Fibroblast of lung (primary cell): ENCODE measurements around the gene APOA4.

Experiments
- CTCF ChIP-seq, 2 donors: IDR thresholded peaks in 1 of 2; conservative IDR thresholded peaks in 1 of 2; 1 replicate in 1 of 2; 2 replicates in 1 of 2; pipeline ENCODE4 v1.5.1; 2011 to 2012; ENCODE audit warnings: low read length in 2 of 2, control low read depth in 1 of 2, inconsistent platforms in 1 of 2, low read depth in 1 of 2, mild to moderate bottlenecking in 1 of 2
- EZH2 ChIP-seq: IDR thresholded peaks from 2 replicates; pipeline ENCODE4 v1.5.1; 2012; ENCODE audit warnings: low read length, control low read depth, mild to moderate bottlenecking; ENCODE audit errors: missing control alignments

GRCh38 chr11:116797816-116798215 lies 25.3 kb downstream of the APOA4 start:
- no peak for TF ChIP-seq EZH2
- no peak for TF ChIP-seq CTCF (conservative IDR thresholded peaks at IDR 0.05 in 1 of 2, IDR thresholded peaks at IDR 0.05 in 1 of 2; ENCODE audit: low read depth in 1 of 2, low read length in 2 of 2)
